ENCODE data around the gene SYNPO. TPM values are rescaled to one million over a fixed set of nuclear protein-coding genes. Genes with fewer than 3 reads are reported as not detected.
A peak's percentile ranks its signal among the peaks of the same experiment; 100 is the strongest.

SYNPO gene
- polyA plus RNA-seq, 1 of the 3 experiments (the other 2 are of a cell fraction): 5.1 TPM

DNA sequence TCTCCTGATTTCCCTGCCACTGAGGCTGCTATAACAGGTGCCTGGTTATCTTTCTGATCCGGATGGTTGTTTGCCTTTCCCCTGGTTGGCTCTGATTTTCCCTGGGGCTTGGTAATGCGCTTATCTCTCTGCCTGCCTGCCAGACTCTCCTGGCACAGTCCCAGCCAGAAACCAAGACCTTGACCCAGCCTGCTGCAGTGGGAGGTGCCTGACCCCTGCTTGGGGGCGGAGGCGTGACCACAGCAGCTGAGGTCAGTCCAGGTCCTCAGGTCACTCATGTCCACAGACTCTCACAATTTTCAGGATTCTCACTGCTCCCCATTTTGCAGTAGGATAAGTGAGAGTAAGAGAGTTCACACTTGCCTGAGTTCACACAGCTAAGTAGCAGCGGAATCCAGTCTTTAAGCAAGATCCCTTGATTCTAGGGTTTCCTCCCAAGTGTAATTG is 24.4 kb upstream of the SYNPO start:
- peak; percentile 90 for DNase-seq

DNA sequence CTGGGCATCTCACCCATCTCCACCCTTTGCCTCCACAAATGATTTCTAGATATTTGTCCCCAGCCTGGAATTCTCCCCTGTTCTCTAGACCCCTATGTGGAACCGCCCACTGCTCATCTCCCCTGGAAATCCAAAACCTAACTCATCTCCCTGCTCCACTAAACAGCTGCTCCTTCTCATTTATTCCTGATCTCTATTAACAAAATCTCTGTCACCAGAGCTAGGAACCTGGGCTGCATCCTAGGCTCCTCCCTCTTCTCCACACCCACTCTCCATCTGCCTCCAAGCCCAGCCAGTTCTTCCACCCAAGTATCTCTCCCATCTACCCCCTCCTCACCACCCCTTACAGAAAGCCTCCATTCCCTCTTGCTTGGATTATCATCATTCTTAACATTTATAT is 24.0 kb upstream of the SYNPO start:
- DNase-seq: peak; percentile 60
- ChIA-PET POLR2A (interaction anchor here (0.8 to 1.5 kb wide), 3 partner anchors 15 to 56 kb away, joined by 3 to 14 read pairs (median 4); partner anchors contain the start of gene SYNPO), CTCF (interaction anchor here (0.8 to 4.8 kb wide), 5 partner anchors 13 to 56 kb away, joined by 3 to 32 read pairs (median 14); no protein-coding TSS in a partner anchor)
- Histone ChIP-seq H3K36me3 (replicated peaks in 1 of 2; ENCODE audit: control insufficient read depth in 1 of 2, insufficient read depth in 2 of 2, low read length in 1 of 2) (peaks cover 0 to 13% of the 10 kb centered on the region in 2 experiments), H3K9me2 (no peaks in the 10 kb centered on the region), H3K4me1 (ENCODE audit: control insufficient read depth in 1 of 2, insufficient read depth in 2 of 2, low read depth in 1 of 2, low read length in 1 of 2) (peaks cover 0 to 78% of the 10 kb centered on the region in 2 experiments; a peak in 3 of 4 replicates), H2AFZ (ENCODE audit: low read depth) (no peak overlapping the region), H3K4me2 (no peak overlapping the region), H3K9ac (no peak overlapping the region), H3K9me3 (no peaks in the 10 kb centered on the region), H3K27me3 (ENCODE audit: insufficient read depth) (no peaks in the 10 kb centered on the region), H3K4me3 (ENCODE audit: low read depth in 2 of 2, low read length in 1 of 2) (no peak overlapping the region), H3K79me2 (ENCODE audit: insufficient read depth) (no peaks in the 10 kb centered on the region), H3K27ac (ENCODE audit: low read depth in 2 of 2, low read length in 1 of 2) (peak overlapping the region in 1 of 2 experiments; percentile 86; a peak in 2 of 4 replicates), H3F3A (replicated peaks; ENCODE audit: insufficient read depth) (no peaks in the 10 kb centered on the region), H4K20me1 (ENCODE audit: insufficient read depth) (no peaks in the 10 kb centered on the region)
- WGBS (ENCODE audit: low lambda C conversion rate): 96% methylated on average over 1 of the region's 1 CpG
- TF ChIP-seq, protein P1, sequence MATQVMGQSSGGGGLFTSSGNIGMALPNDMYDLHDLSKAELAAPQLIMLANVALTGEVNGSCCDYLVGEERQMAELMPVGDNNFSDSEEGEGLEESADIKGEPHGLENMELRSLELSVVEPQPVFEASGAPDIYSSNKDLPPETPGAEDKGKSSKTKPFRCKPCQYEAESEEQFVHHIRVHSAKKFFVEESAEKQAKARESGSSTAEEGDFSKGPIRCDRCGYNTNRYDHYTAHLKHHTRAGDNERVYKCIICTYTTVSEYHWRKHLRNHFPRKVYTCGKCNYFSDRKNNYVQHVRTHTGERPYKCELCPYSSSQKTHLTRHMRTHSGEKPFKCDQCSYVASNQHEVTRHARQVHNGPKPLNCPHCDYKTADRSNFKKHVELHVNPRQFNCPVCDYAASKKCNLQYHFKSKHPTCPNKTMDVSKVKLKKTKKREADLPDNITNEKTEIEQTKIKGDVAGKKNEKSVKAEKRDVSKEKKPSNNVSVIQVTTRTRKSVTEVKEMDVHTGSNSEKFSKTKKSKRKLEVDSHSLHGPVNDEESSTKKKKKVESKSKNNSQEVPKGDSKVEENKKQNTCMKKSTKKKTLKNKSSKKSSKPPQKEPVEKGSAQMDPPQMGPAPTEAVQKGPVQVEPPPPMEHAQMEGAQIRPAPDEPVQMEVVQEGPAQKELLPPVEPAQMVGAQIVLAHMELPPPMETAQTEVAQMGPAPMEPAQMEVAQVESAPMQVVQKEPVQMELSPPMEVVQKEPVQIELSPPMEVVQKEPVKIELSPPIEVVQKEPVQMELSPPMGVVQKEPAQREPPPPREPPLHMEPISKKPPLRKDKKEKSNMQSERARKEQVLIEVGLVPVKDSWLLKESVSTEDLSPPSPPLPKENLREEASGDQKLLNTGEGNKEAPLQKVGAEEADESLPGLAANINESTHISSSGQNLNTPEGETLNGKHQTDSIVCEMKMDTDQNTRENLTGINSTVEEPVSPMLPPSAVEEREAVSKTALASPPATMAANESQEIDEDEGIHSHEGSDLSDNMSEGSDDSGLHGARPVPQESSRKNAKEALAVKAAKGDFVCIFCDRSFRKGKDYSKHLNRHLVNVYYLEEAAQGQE (IDR thresholded peaks at IDR 0.05; ENCODE audit: low read depth, low read length): no peak
- no peak for TF ChIP-seq MEF2A (IDR thresholded peaks at IDR 0.05; ENCODE audit: borderline replicate concordance, low read depth)
- no peak for TF ChIP-seq EZH2phosphoT487 (IDR thresholded peaks at IDR 0.05; ENCODE audit: borderline replicate concordance, low read depth)
- TF ChIP-seq, protein P2, sequence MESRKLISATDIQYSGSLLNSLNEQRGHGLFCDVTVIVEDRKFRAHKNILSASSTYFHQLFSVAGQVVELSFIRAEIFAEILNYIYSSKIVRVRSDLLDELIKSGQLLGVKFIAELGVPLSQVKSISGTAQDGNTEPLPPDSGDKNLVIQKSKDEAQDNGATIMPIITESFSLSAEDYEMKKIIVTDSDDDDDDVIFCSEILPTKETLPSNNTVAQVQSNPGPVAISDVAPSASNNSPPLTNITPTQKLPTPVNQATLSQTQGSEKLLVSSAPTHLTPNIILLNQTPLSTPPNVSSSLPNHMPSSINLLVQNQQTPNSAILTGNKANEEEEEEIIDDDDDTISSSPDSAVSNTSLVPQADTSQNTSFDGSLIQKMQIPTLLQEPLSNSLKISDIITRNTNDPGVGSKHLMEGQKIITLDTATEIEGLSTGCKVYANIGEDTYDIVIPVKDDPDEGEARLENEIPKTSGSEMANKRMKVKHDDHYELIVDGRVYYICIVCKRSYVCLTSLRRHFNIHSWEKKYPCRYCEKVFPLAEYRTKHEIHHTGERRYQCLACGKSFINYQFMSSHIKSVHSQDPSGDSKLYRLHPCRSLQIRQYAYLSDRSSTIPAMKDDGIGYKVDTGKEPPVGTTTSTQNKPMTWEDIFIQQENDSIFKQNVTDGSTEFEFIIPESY (IDR thresholded peaks at IDR 0.05; ENCODE audit: borderline replicate concordance, low read depth): no peak
- TF ChIP-seq POLR2AphosphoS5 (IDR thresholded peaks at IDR 0.05; ENCODE audit: low read depth, low read length): no peak
- TF ChIP-seq GABPA (IDR thresholded peaks at IDR 0.05; ENCODE audit: low read depth): no peak

More for the DNA sequence above, 24.4 kb upstream of the SYNPO start:
- H3K4me1 ChIP-seq (ENCODE audit: control insufficient read depth in 1 of 2, insufficient read depth in 2 of 2, low read depth in 1 of 2, low read length in 1 of 2): peaks cover 0 to 80% of the 10 kb centered on the region in 2 experiments; a peak in 3 of 4 replicates
- no peaks in the 10 kb centered on the region for H3K79me2 ChIP-seq (ENCODE audit: insufficient read depth)
- no peaks in the 10 kb centered on the region for H3K27me3 ChIP-seq (ENCODE audit: insufficient read depth)
- H3K9me2 ChIP-seq: no peaks in the 10 kb centered on the region
- H3K9ac ChIP-seq: no peak overlapping the region
- 50% methylated on average over 3 of the region's 5 CpGs for WGBS (ENCODE audit: low lambda C conversion rate)
- H3K4me3 ChIP-seq (ENCODE audit: low read depth in 2 of 2, low read length in 1 of 2): no peak overlapping the region
- no peaks in the 10 kb centered on the region for H4K20me1 ChIP-seq (ENCODE audit: insufficient read depth)
- no peaks in the 10 kb centered on the region for H3F3A ChIP-seq (replicated peaks; ENCODE audit: insufficient read depth)
- no peak overlapping the region for H3K4me2 ChIP-seq
- CTCF ChIA-PET: interaction anchor here (0.8 to 4.8 kb wide), 6 partner anchors 13 to 55 kb away, joined by 3 to 32 read pairs (median 10); no protein-coding TSS in a partner anchor
- no peak overlapping the region for H2AFZ ChIP-seq (ENCODE audit: low read depth)
- H3K36me3 ChIP-seq (replicated peaks in 1 of 2; ENCODE audit: control insufficient read depth in 1 of 2, insufficient read depth in 2 of 2, low read length in 1 of 2): peaks cover 0 to 17% of the 10 kb centered on the region in 2 experiments
- peak; percentile 77 for TF ChIP-seq CHD2 (IDR thresholded peaks at IDR 0.05; ENCODE audit: low read length, partially characterized antibody)
- TF ChIP-seq GATA2 (CRISPR knock-in tag; IDR thresholded peaks at IDR 0.05): peak; percentile 99
- TF ChIP-seq RCOR1 (IDR thresholded peaks at IDR 0.05; ENCODE audit: low read length): peak; percentile 97
- TF ChIP-seq, protein P3, sequence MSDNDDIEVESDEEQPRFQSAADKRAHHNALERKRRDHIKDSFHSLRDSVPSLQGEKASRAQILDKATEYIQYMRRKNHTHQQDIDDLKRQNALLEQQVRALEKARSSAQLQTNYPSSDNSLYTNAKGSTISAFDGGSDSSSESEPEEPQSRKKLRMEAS (IDR thresholded peaks at IDR 0.05; ENCODE audit: low read depth): no peak
- peak; percentile 18; the same call in 1 of the 2 replicates for TF ChIP-seq SMC3 (IDR thresholded peaks at IDR 0.05; ENCODE audit: low read depth, low read length)
- peak; percentile 90 for TF ChIP-seq FOXJ3 (CRISPR knock-in tag; IDR thresholded peaks at IDR 0.05)
- no peak for TF ChIP-seq POLR2AphosphoS5 (IDR thresholded peaks at IDR 0.05; ENCODE audit: low read depth, low read length)
- TF ChIP-seq TCF12 (IDR thresholded peaks at IDR 0.05): peak; percentile 55; the same call in 1 of the 2 replicates
- TF ChIP-seq FOSL2 (IDR thresholded peaks at IDR 0.05; ENCODE audit: borderline replicate concordance, low read depth): no peak
- no peak for TF ChIP-seq YY1 (IDR thresholded peaks at IDR 0.05; ENCODE audit: low read depth)
- TF ChIP-seq, protein P2 (IDR thresholded peaks at IDR 0.05; ENCODE audit: borderline replicate concordance, low read depth): no peak
- TF ChIP-seq NFIC (IDR thresholded peaks at IDR 0.05; ENCODE audit: borderline replicate concordance): peak; percentile 41; the same call in 1 of the 2 replicates
- TF ChIP-seq NRF1 (IDR thresholded peaks at IDR 0.05; ENCODE audit: low read depth, low read length): no peak
- TF ChIP-seq, protein P4, sequence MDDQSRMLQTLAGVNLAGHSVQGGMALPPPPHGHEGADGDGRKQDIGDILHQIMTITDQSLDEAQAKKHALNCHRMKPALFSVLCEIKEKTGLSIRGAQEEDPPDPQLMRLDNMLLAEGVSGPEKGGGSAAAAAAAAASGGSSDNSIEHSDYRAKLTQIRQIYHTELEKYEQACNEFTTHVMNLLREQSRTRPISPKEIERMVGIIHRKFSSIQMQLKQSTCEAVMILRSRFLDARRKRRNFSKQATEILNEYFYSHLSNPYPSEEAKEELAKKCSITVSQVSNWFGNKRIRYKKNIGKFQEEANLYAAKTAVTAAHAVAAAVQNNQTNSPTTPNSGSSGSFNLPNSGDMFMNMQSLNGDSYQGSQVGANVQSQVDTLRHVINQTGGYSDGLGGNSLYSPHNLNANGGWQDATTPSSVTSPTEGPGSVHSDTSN (IDR thresholded peaks at IDR 0.05): no peak
- peak; percentile 31; the same call in 1 of the 2 replicates for TF ChIP-seq RAD21 (IDR thresholded peaks at IDR 0.05; ENCODE audit: low read length)
- no peak for TF ChIP-seq ELF1 (IDR thresholded peaks at IDR 0.05)
- peak in 1 of 2 experiments; percentile 94; a peak in 2 of 4 replicates for TF ChIP-seq EP300 (IDR thresholded peaks at IDR 0.05; ENCODE audit: borderline replicate concordance in 1 of 2, low read depth in 1 of 2, low read length in 1 of 2)
- no peaks in the 10 kb centered on the region for H3K9me3 ChIP-seq
- POLR2A ChIA-PET: interaction anchor here (0.8 to 1.5 kb wide), 3 partner anchors 15 to 56 kb away, joined by 3 to 14 read pairs (median 4); partner anchors contain the start of gene SYNPO
- H3K27ac ChIP-seq (ENCODE audit: low read depth in 2 of 2, low read length in 1 of 2): peak overlapping the region in 1 of 2 experiments; percentile 86; a peak in 2 of 4 replicates

Data from SK-N-SH (cell line).